CMK (cell line): ENCODE data around the gene ATXN1.
"Not testable (repeated sequence)": the region's sequence is repeated elsewhere in the genome, so short reads cannot be mapped to it uniquely, and the experiment has no call there.

Experiments used
- DNase-seq: peaks from one replicate; pipeline ENCODE4 v3.0.0-alpha.2; 2010; ENCODE audit warnings: low read depth

ATXN1 gene

GRCh38 chr6:16386057-16386456, 375.2 kb downstream of the ATXN1 start:
- no peak for DNase-seq

GRCh38 chr6:16383607-16384206, 377.6 kb downstream of the ATXN1 start:
- DNase-seq = no peak

- DNase-seq = not testable (repeated sequence)
Measured at GRCh38 chr6:16381968-16382367, 379.3 kb downstream of the ATXN1 start.

- no peak for DNase-seq
Measured at GRCh38 chr6:16380220-16380809, 380.9 kb downstream of the ATXN1 start.

- DNase-seq = not testable (repeated sequence)
Measured at GRCh38 chr6:16378360-16378759, 382.9 kb downstream of the ATXN1 start.

GRCh38 chr6:16377470-16377869, 383.8 kb downstream of the ATXN1 start:
- DNase-seq = no peak

GRCh38 chr6:16375843-16376242, 385.4 kb downstream of the ATXN1 start:
- no peak for DNase-seq

- no peak for DNase-seq
Measured at GRCh38 chr6:16375206-16375605, 386.1 kb downstream of the ATXN1 start.

GRCh38 chr6:16374461-16375200, 386.6 kb downstream of the ATXN1 start:
- no peak for DNase-seq

GRCh38 chr6:16374016-16374415, 387.2 kb downstream of the ATXN1 start:
- DNase-seq = no peak

GRCh38 chr6:16372029-16372776, 389.1 kb downstream of the ATXN1 start:
- no peak for DNase-seq

- no peak for DNase-seq
Measured at GRCh38 chr6:16371401-16371800, 389.9 kb downstream of the ATXN1 start.

- no peak for DNase-seq
Measured at GRCh38 chr6:16370943-16371342, 390.3 kb downstream of the ATXN1 start.

GRCh38 chr6:16369989-16370388, 391.3 kb downstream of the ATXN1 start:
- no peak for DNase-seq

GRCh38 chr6:16369140-16369745, 392.0 kb downstream of the ATXN1 start:
- no peak for DNase-seq

- no peak for DNase-seq
Measured at GRCh38 chr6:16367571-16367970, 393.7 kb downstream of the ATXN1 start.

GRCh38 chr6:16363749-16364148, 397.5 kb downstream of the ATXN1 start:
- no peak for DNase-seq

GRCh38 chr6:16362819-16363589, 398.3 kb downstream of the ATXN1 start:
- DNase-seq = no peak

GRCh38 chr6:16362296-16362695, 399.0 kb downstream of the ATXN1 start:
- no peak for DNase-seq

GRCh38 chr6:16361861-16362260, 399.4 kb downstream of the ATXN1 start:
- DNase-seq = no peak

GRCh38 chr6:16361121-16361520, 400.1 kb downstream of the ATXN1 start:
- no peak for DNase-seq

- no peak for DNase-seq
Measured at GRCh38 chr6:16360365-16360764, 400.9 kb downstream of the ATXN1 start.
